Sigmoid colon (tissue), 7 donors: ENCODE measurements around the gene HERC3. TPM values are rescaled to one million over a fixed set of nuclear protein-coding genes. Genes with fewer than 3 reads are reported as not detected.

Experiments
- DNase-seq: peaks from one replicate; pipeline ENCODE4 v3.0.0-alpha.2; 2019
- H3K27ac ChIP-seq, 4 donors: fragments of 200-600 bp; sonication (generic); one replicate each; pipeline ENCODE4 v1.5.1; 2016 to 2019; ENCODE audit warnings: mild to moderate bottlenecking in 1 of 4
- H3K27me3 ChIP-seq, 3 donors: fragments of 200-600 bp; sonication (generic); one replicate each; pipeline ENCODE4 v1.5.1; 2019; ENCODE audit warnings: mild to moderate bottlenecking in 1 of 3
- H3K36me3 ChIP-seq, 4 donors: fragments of 200-600 bp; sonication (generic); one replicate each; pipeline ENCODE4 v1.5.1; 2016 to 2019
- H3K4me1 ChIP-seq, 4 donors: fragments of 200-600 bp; sonication (generic); one replicate each; pipeline ENCODE4 v1.5.1; 2017 to 2019
- H3K4me3 ChIP-seq, 4 donors: fragments of 200-600 bp; sonication (generic); one replicate each; pipeline ENCODE4 v1.5.1; 2017 to 2019; ENCODE audit warnings: mild to moderate bottlenecking in 2 of 4, moderate library complexity in 1 of 4
- H3K9me3 ChIP-seq, 4 donors: fragments of 200-600 bp in 3 of 4; sonication (generic) in 3 of 4; one replicate each; pipeline versions ENCODE4 v1.5.1 to v1.6.1; 2013 to 2019
- EP300 ChIP-seq, 4 donors: sonication (generic); formaldehyde crosslinking; IDR thresholded peaks; one replicate each; pipeline ENCODE4 v1.6.1; 2017; ENCODE audit warnings: antibody characterized with exemption in 4 of 4
- POLR2A ChIP-seq, 2 donors: fragments of 450-650 bp; IDR thresholded peaks; one replicate each; pipeline ENCODE4 v1.6.1; 2016; ENCODE audit warnings: antibody characterized with exemption in 2 of 2, mild to moderate bottlenecking in 2 of 2, moderate library complexity in 2 of 2
- POLR2AphosphoS5 ChIP-seq, 4 donors: sonication (generic); formaldehyde crosslinking; IDR thresholded peaks; one replicate each; pipeline ENCODE4 v1.6.1; 2017; ENCODE audit warnings: antibody characterized with exemption in 4 of 4
- WGBS, 2 donors: extraction: QIAGEN DNeasy Blood & Tissue Kit; methylation state at CpG; one replicate each; pipeline ENCODE4 v1.1.7; 2013; 5-methylcytosine and 5-hydroxymethylcytosine counted together
- intact Hi-C: fragments of 100-400 bp; cut with DNase I; formaldehyde crosslinking; loops from one replicate; pipeline ENCODE4 v1.15.1; 2023
- polyA plus RNA-seq, 3 donors: library from polyadenylated mRNA; stranded (reverse); fragments of 200-250 nt; gene quantifications; one replicate each; pipeline ENCODE4 v1.2.3, GENCODE V29; 2013
- total RNA-seq, 4 donors: library from RNA; depleted of rRNA; stranded (reverse); fragments of >200 nt; gene quantifications; one replicate each; pipeline ENCODE4 v1.1.0, GENCODE V29; 2016
- TF ChIP-seq, protein P1 (sequence below), 4 experiments: fragments of 450-650 bp in 3 of 4; fragments of 200-600 bp in 1 of 4; IDR thresholded peaks; one replicate each; pipeline ENCODE4 v1.5.1; 2016 to 2019; ENCODE audit warnings: antibody characterized with exemption in 4 of 4, mild to moderate bottlenecking in 3 of 4, moderate library complexity in 2 of 4
- donor health status: healthy with polysubstance abuse.
- donor health status: Bipolar disorder and iron deficiency.
- donor health status: healthy.

HERC3 gene
- total and polyA plus RNA-seq, 7 donors: 12.2 to 44.9 (median 34.6) TPM

GRCh38 chr4:88752754-88753153 lies 160.5 kb downstream of the HERC3 start:
- intact Hi-C loops: no loop called here
- 76 to 79% methylated on average over 2 of the region's 2 CpGs for WGBS, 2 donors
- H3K36me3 ChIP-seq: peaks cover 20 to 62% (median 33%) of the 10 kb centered on the region in 4 donors

DNA sequence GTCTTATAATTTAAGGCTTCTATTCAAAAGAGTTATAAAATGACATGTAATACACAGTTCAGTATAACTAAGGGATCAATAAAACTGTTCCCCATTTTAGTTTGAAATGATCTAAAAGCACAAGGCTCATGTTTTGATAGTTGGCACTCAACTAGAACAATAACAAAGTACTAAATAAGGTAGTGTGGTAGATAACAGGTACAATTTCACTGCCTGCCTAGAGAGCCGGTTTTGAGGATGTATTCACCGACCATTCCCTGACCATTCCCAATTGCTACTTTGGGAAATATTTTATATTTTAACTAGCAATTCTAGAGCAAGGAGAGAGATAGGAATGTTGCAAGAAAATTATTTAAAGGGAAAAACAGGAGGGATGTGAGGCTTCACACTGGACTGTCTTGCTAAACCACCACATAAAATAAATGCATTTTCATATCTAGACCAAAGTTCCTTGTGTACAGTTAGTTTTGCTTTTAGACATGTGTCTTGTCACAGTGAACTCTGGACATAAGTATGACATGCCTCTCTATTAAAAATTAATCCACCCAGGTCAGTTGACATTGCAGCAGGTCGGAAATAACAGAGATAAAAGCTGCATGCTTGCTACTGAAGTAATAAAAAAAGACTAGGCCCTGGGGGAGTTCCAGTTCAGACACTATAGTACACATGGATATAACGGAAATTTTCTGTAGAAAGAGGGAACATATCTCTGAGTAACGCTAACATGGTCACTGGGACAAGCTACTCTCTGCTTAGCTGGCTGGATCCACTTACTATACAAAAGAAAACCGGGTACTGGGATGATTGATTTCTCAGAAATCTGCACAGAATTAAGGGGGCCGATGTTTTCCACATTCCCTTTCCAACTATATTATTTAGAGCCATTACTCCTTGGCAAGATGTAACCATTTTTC lies 161.6 kb downstream of the HERC3 start:
- peaks cover 13 to 58% (median 25%) of the 10 kb centered on the region in 4 donors for H3K36me3 ChIP-seq
- intact Hi-C loops: no loop called here
- H3K4me1 ChIP-seq: peaks cover 0 to 15% (median under 1%) of the 10 kb centered on the region in 4 donors

More at GRCh38 chr4:88752754-88753153, 160.5 kb downstream of the HERC3 start:
- peaks cover 0 to 6% (median 0%) of the 10 kb centered on the region in 4 donors for H3K4me1 ChIP-seq
- no peaks in the 10 kb centered on the region for H3K9me3 ChIP-seq
- no peak overlapping the region for H3K4me3 ChIP-seq
- DNase-seq: no peak
- H3K27me3 ChIP-seq: no peaks in the 10 kb centered on the region
- TF ChIP-seq, protein P1, sequence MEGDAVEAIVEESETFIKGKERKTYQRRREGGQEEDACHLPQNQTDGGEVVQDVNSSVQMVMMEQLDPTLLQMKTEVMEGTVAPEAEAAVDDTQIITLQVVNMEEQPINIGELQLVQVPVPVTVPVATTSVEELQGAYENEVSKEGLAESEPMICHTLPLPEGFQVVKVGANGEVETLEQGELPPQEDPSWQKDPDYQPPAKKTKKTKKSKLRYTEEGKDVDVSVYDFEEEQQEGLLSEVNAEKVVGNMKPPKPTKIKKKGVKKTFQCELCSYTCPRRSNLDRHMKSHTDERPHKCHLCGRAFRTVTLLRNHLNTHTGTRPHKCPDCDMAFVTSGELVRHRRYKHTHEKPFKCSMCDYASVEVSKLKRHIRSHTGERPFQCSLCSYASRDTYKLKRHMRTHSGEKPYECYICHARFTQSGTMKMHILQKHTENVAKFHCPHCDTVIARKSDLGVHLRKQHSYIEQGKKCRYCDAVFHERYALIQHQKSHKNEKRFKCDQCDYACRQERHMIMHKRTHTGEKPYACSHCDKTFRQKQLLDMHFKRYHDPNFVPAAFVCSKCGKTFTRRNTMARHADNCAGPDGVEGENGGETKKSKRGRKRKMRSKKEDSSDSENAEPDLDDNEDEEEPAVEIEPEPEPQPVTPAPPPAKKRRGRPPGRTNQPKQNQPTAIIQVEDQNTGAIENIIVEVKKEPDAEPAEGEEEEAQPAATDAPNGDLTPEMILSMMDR (IDR thresholded peaks at IDR 0.05): no peak
- TF ChIP-seq POLR2AphosphoS5 (IDR thresholded peaks at IDR 0.05): no peak
- TF ChIP-seq EP300 (IDR thresholded peaks at IDR 0.05): no peak
- no peak for TF ChIP-seq POLR2A (IDR thresholded peaks at IDR 0.05)
- no peak overlapping the region for H3K27ac ChIP-seq

DNA sequence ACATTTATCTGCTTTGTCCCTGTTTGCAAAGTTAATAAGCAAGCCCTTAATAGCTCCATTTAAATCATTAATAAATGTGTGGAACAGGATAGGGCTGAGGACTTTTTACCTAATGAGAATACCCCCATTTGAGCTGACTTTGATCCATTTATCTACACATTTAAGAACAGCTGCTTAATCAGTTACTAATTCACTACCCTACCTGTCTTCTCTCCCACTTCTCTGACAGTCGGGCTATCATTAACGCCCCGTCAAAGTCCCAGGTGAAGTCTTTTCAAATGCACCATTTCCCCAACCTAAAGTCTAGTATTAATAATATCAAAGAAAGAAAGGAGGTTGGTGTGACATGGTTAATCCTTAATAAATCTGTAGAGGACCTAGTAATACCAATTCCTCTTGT lies 162.5 kb downstream of the HERC3 start:
- TF ChIP-seq POLR2AphosphoS5 (IDR thresholded peaks at IDR 0.05) (no peak), EP300 (IDR thresholded peaks at IDR 0.05) (no peak), POLR2A (IDR thresholded peaks at IDR 0.05) (no peak)
- TF ChIP-seq, protein P1 (IDR thresholded peaks at IDR 0.05): no peak
- H3K27me3 ChIP-seq: no peaks in the 10 kb centered on the region
- H3K9me3 ChIP-seq: no peaks in the 10 kb centered on the region
- H3K4me3 ChIP-seq: no peak overlapping the region
- no peak for DNase-seq
- H3K4me1 ChIP-seq: peaks cover 0 to 15% (median 5%) of the 10 kb centered on the region in 4 donors
- intact Hi-C loops: no loop called here
- H3K27ac ChIP-seq: no peak overlapping the region
- 94 to 96% methylated on average over 3 of the region's 3 CpGs for WGBS, 2 donors
- H3K36me3 ChIP-seq: peaks cover 8 to 49% (median 16%) of the 10 kb centered on the region in 4 donors

More for the DNA sequence above, 161.6 kb downstream of the HERC3 start:
- TF ChIP-seq POLR2A (IDR thresholded peaks at IDR 0.05) (no peak), EP300 (IDR thresholded peaks at IDR 0.05) (no peak), POLR2AphosphoS5 (IDR thresholded peaks at IDR 0.05) (no peak)
- TF ChIP-seq, protein P1 (IDR thresholded peaks at IDR 0.05): no peak
- Histone ChIP-seq H3K4me3 (no peak overlapping the region), H3K27me3 (no peaks in the 10 kb centered on the region), H3K9me3 (no peaks in the 10 kb centered on the region), H3K27ac (no peak overlapping the region)
- DNase-seq: no peak
- WGBS, 2 donors: 41 to 68% methylated on average over 7 of the region's 7 CpGs

DNA sequence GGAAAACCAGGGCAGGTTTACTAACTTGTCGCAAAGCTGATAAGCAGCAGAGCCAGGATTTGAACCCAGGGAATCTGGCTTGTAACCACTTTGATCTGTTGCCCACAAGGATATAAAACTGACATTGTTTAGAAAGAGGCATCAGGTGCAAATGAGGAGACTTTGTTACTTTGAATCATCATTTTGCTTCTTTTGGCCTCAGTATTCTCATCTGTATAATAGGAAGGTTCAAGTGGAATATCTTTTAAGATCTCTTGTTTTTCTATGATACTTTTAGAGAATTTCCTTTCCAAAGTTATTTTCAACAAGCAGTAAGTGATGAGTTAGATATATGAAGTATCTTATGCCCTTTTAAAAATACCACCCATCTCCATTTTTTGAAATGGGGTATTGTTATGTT lies 163.2 kb downstream of the HERC3 start:
- Histone ChIP-seq H3K27me3 (no peaks in the 10 kb centered on the region), H3K4me3 (no peak overlapping the region), H3K36me3 (peaks cover 1 to 43% (median 10%) of the 10 kb centered on the region in 4 donors), H3K27ac (no peak overlapping the region), H3K4me1 (peaks cover 0 to 15% (median 5%) of the 10 kb centered on the region in 4 donors), H3K9me3 (no peaks in the 10 kb centered on the region)
- intact Hi-C loops: no loop called here
- DNase-seq: no peak
- 95 to 100% methylated on average over 1 of the region's 1 CpG for WGBS, 2 donors
- TF ChIP-seq, protein P1 (IDR thresholded peaks at IDR 0.05): no peak
- TF ChIP-seq POLR2A (IDR thresholded peaks at IDR 0.05) (no peak), POLR2AphosphoS5 (IDR thresholded peaks at IDR 0.05) (no peak), EP300 (IDR thresholded peaks at IDR 0.05) (no peak)
